MM.1S (cell line): ENCODE measurements around the gene BICDL1.

ENCODE experiments used
- DNase-seq: peaks from one replicate; pipeline ENCODE4 v3.0.0-alpha.2; 2015
- H2AFZ ChIP-seq: fragments of 300-600 bp; sonication (generic); 2 replicates; pipeline ENCODE4 v1.6.0; 2016; ENCODE audit warnings: antibody characterized with exemption, low read length
- H3F3A ChIP-seq: fragments of 300-600 bp; sonication (generic); 2 replicates; pipeline ENCODE4 v1.6.1; 2016; ENCODE audit warnings: mild to moderate bottlenecking, antibody characterized with exemption, low read length, moderate library complexity, mixed read lengths; ENCODE audit not compliant: insufficient read depth
- H3K27ac ChIP-seq: fragments of 300-600 bp; sonication (generic); 2 replicates; pipeline ENCODE4 v1.5.1; 2016; ENCODE audit warnings: mild to moderate bottlenecking, low read length
- H3K27me3 ChIP-seq: fragments of 300-600 bp; sonication (generic); replicated peaks from 2 replicates; pipeline ENCODE4 v1.6.0; 2016; ENCODE audit warnings: low read length; ENCODE audit not compliant: insufficient read depth
- H3K36me3 ChIP-seq: fragments of 300-600 bp; sonication (generic); replicated peaks from 2 replicates; pipeline ENCODE4 v1.6.1; 2016; ENCODE audit warnings: mild to moderate bottlenecking, low read length, mixed read lengths; ENCODE audit not compliant: insufficient read depth
- H3K4me1 ChIP-seq: fragments of 300-600 bp; sonication (generic); 2 replicates; pipeline ENCODE4 v1.6.1; 2016; ENCODE audit warnings: low read length, mixed read lengths
- H3K4me2 ChIP-seq: fragments of 300-600 bp; sonication (generic); 2 replicates; pipeline ENCODE4 v1.6.0; 2016; ENCODE audit warnings: low read depth, low read length
- H3K4me3 ChIP-seq: fragments of 300-600 bp; sonication (generic); 2 replicates; pipeline ENCODE4 v1.5.1; 2016; ENCODE audit warnings: low read length, mixed read lengths
- H3K79me2 ChIP-seq: fragments of 300-600 bp; sonication (generic); 2 replicates; pipeline ENCODE4 v1.6.1; 2016; ENCODE audit warnings: mixed run types, low read length, mixed read lengths
- H3K9ac ChIP-seq: fragments of 300-600 bp; sonication (generic); 2 replicates; pipeline ENCODE4 v1.6.1; 2016; ENCODE audit warnings: low read length, mixed read lengths
- H3K9me2 ChIP-seq: fragments of 300-600 bp; sonication (generic); replicated peaks from 2 replicates; pipeline ENCODE4 v1.6.1; 2016; ENCODE audit warnings: mild to moderate bottlenecking, low read length, mixed read lengths; ENCODE audit not compliant: insufficient read depth
- H3K9me3 ChIP-seq: fragments of 300-600 bp; sonication (generic); replicated peaks from 2 replicates; pipeline ENCODE4 v1.6.1; 2016; ENCODE audit warnings: mild to moderate bottlenecking, low read length, mixed read lengths; ENCODE audit not compliant: insufficient read depth
- H4K20me1 ChIP-seq: fragments of 300-600 bp; sonication (generic); 2 replicates; pipeline ENCODE4 v1.6.1; 2016; ENCODE audit warnings: mild to moderate bottlenecking, low read length, moderate library complexity, mixed read lengths; ENCODE audit not compliant: insufficient read depth
- CTCF ChIP-seq: fragments of 300-600 bp; sonication (generic); IDR thresholded peaks from 2 replicates; pipeline ENCODE4 v1.5.1; 2016; ENCODE audit warnings: antibody characterized with exemption, low read length, mixed read lengths
- EZH2 ChIP-seq: fragments of 300-600 bp; sonication (generic); optimal IDR thresholded peaks from 2 replicates; pipeline ENCODE3; 2017; ENCODE audit warnings: low read depth, mild to moderate bottlenecking, antibody characterized with exemption, low read length, mixed read lengths
- EZH2phosphoT487 ChIP-seq: fragments of 300-600 bp; sonication (generic); IDR thresholded peaks from 2 replicates; pipeline ENCODE4 v1.6.1; 2018; ENCODE audit warnings: antibody characterized with exemption, low read length

BICDL1 gene

GRCh38 chr12:120024193-120024592, 35.2 kb downstream of the BICDL1 start:
- H3K9me3 ChIP-seq = no peaks in the 10 kb centered on the region
- DNase-seq = no peak
- H3K27me3 ChIP-seq = no peaks in the 10 kb centered on the region
- no peaks in the 10 kb centered on the region for H3F3A ChIP-seq
- H3K9ac ChIP-seq = no peak overlapping the region
- no peaks in the 10 kb centered on the region for H4K20me1 ChIP-seq
- H3K4me3 ChIP-seq = no peak overlapping the region
- H3K79me2 ChIP-seq = no peaks in the 10 kb centered on the region
- no peaks in the 10 kb centered on the region for H3K9me2 ChIP-seq
- H3K36me3 ChIP-seq = no peaks in the 10 kb centered on the region
- no peak overlapping the region for H3K27ac ChIP-seq
- TF ChIP-seq CTCF (no peak), EZH2 (no peak), EZH2phosphoT487 (no peak)
- no peaks in the 10 kb centered on the region for H3K4me1 ChIP-seq
- H3K4me2 ChIP-seq = no peak overlapping the region
- H2AFZ ChIP-seq = no peak overlapping the region

- H4K20me1 ChIP-seq = no peaks in the 10 kb centered on the region
These were observed 36.6 kb downstream of the BICDL1 start for GRCh38 chr12:120025640-120026039.

GRCh38 chr12:120032242-120032641, 43.2 kb downstream of the BICDL1 start:
- no peak for DNase-seq
- no peaks in the 10 kb centered on the region for H4K20me1 ChIP-seq
- no peak overlapping the region for H3K27ac ChIP-seq
- H3K9ac ChIP-seq = no peak overlapping the region
- H3K27me3 ChIP-seq = no peaks in the 10 kb centered on the region
- H3K79me2 ChIP-seq = no peaks in the 10 kb centered on the region
- no peak overlapping the region for H3K4me2 ChIP-seq
- no peak overlapping the region for H3K4me3 ChIP-seq
- TF ChIP-seq EZH2 = no peak
- TF ChIP-seq EZH2phosphoT487 = no peak
- TF ChIP-seq CTCF = no peak
- no peak overlapping the region for H2AFZ ChIP-seq
- H3K9me2 ChIP-seq = no peaks in the 10 kb centered on the region
- no peaks in the 10 kb centered on the region for H3K36me3 ChIP-seq
- H3K9me3 ChIP-seq = no peaks in the 10 kb centered on the region
- H3F3A ChIP-seq = no peaks in the 10 kb centered on the region
- no peaks in the 10 kb centered on the region for H3K4me1 ChIP-seq

More at GRCh38 chr12:120025640-120026039, 36.6 kb downstream of the BICDL1 start:
- Histone ChIP-seq H3K27ac (no peak overlapping the region), H3K79me2 (no peaks in the 10 kb centered on the region), H3F3A (no peaks in the 10 kb centered on the region), H3K9me2 (no peaks in the 10 kb centered on the region), H3K4me2 (no peak overlapping the region), H3K36me3 (no peaks in the 10 kb centered on the region), H2AFZ (no peak overlapping the region), H3K4me1 (no peaks in the 10 kb centered on the region), H3K9ac (no peak overlapping the region), H3K4me3 (no peak overlapping the region), H3K9me3 (no peaks in the 10 kb centered on the region), H3K27me3 (no peaks in the 10 kb centered on the region)
- TF ChIP-seq EZH2phosphoT487 (no peak), CTCF (no peak)
- no peak for DNase-seq
